Activated CD8-positive, alpha-beta memory T cell treated with anti-CD3 and anti-CD28 coated beads, Interleukin-2, amount 50 U/mL, for 1 hour (primary cell): ENCODE data around the gene GRK4.

ENCODE experiments used
- DNase-seq: peaks from one replicate; pipeline ENCODE4 v3.0.0-alpha.2; 2020; ENCODE audit errors: extremely low read depth

The GRK4 gene

DNA sequence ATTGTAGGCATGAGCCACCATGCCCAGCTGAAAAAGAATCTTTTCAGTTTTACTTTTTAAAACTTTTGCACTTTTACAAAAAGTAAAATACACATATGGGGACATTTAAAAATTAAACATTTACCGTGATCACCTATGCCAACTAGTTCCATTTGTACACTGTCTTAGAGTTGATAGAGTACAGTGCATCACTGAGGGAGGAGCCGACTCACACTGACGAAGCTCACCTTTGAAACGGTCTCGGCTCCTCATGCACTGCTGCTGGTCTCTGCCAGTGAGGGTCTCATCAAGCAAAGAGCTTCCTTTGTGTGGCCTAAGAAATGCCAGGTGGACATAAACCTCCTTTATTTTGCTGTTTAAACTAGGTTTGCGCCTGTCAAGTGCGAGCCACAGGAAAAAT is 50.0 kb downstream of the GRK4 start:
- DNase-seq: no peak

DNA sequence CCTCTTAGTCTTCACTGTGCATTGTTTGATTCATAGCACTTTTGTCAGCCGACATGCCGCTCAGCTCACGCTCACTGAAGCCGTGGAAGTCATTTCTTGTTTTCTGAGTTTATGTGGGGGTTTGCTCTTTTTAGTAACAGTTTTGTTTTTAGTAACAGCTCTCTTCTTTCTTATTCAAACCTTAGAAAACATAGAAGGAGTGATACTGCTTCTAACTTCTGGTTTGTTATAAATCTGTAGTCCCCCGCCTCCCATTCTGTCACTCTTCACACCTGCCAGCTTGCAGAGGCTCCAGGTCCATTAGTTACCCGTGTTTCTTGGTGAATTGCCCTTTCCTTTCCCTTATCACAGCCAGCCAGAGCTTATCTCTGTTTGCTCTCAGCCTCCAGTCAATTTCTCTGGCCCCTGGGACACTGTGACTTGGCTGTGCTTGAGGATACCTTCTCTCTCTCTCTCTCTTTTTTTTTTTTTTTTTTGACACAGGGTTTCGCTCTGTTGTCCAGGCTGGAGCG is 50.5 kb downstream of the GRK4 start:
- DNase-seq: no peak

DNA sequence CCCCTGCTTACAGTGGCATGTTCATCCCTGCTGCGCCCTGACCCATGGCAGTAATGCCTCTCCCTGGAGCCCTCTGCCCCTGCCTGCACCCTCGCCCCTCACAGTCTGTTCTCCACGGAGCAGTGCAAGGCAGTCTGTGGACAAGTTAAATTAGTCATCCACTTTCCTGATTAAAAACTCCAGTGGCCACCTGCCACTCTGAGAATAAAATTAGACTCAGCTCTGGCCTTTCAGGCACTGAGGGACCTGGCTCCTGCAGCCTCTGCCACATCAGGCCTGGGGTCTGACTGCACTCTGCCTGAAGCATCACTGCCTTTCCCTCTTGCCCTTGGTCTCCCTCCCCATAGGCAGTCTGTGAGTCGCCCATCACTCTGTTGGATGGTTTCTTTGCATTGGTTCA is 53.6 kb downstream of the GRK4 start:
- DNase-seq: no peak

DNA sequence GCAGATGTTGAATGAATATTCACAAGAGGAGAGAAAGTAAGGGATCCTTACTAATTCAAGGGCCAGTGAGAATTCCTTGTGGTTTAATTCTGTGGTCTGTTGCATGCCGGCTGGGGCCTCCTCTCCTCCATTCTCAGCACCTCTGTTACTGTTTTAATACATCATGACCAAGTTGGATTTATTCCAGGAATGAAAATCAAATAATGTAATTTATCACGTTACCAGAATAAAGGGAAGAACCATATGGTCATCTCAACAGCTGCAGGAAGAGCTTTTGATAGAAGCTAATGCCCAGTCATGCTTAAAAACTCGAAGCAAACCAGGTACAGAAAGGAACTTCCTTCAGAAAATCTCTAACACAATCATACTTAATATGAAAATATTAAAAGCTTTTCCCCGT is 54.1 kb downstream of the GRK4 start:
- no peak for DNase-seq

DNA sequence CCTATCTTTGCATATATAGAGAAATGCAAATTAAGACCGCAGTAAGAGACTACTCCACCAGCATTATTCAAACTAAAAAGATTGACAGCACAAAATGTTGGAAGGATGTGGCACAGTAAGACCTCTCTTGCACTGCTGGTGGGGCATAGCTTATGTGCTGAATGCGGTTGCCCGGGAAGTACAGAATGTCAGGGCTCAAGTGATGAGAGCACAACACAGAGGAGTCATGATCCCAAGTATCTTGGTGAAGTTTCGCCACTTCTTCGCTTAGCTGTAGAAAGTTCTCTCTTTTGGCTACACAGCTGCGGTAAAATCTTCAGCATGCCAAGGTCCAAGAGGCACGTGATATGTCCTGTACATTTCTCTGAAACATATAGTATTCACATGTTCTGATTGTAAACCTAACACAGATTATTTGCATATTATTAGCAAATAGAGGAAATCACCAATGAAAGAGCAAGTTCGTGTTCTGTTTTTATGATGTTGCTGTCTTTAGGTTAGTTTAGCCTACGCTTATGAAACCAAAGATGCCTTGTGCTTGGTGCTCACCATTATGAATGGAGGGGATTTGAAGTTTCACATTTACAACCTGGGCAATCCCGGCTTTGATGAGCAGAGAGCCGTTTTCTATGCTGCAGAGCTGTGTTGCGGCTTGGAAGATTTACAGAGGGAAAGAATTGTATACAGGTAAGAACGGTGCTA is 55.9 kb downstream of the GRK4 start:
- DNase-seq: no peak

DNA sequence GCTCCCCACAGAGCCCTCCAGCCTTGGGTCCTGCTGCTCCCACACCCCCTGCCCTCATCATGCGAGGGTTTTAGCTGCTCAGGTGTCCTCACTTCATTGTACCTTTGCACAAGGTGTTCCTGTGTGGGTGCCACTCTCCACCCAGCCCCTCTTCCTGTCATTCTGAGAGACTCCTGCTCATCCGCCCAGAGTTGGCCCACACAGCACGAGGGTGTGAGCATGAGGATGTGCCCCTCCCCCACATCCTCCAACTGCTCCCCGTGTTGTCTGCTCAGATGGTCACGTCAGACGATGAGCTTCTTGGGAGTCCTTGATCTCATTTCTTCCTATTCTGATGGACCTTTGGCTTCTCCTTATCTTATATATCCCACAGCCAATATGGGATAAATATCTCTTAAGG is 57.8 kb downstream of the GRK4 start:
- DNase-seq: no peak

DNA sequence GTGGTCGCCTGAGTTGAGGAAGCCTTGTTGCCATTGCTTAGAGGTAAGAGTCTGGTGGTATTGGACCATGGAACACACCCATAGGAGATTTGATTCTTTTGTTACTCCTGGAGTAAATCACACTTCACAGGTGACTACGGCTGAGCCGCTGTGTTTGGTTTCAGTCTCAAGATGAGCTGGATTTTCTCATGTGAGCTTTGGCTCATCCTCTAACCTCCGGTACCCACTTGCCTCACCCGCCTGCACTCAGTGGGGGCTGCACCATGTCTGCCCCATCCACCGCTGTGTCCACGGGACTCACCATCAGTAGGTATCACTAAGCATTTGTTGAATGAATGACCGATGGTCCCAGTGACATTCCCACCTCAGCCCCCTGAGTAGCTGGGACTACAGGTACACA is 58.3 kb downstream of the GRK4 start:
- no peak for DNase-seq

DNA sequence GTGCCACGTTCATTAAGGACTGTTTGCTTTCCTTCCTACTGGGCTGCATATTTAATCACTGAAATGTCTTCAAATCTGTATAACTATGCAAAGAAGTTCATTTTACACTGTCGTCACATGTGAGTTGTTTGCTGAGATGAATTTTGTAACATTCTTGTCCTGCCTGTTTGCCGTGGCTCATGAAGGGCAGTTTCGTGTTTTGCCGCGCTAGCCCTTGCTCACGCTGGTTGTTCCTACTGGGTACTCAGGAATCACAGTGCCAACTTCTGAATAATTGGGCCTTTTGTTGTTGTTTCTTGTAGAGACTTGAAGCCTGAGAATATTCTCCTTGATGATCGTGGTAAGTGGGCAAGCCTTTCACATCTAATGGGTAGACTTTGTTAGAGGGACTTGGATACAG is 58.7 kb downstream of the GRK4 start:
- no peak for DNase-seq

DNA sequence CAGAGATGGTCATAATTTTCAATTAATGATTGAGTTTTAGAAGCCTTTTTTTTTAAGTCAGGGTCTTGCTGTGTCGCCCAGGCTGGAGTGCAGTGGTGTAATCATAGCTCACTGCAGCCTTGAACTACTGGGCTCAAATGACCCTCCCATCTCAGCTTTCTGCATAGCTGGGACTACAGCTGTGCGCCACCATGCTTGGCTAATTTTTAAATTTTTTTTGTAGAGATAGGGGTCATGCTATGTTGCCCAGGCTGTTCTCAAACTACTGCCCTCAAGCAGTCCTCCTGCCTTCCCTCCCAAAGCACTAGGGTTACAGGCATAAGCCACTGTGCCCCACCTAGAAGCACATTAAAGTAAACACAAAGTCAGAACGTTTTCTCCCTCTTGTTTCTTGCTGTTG is 59.3 kb downstream of the GRK4 start:
- no peak for DNase-seq

DNA sequence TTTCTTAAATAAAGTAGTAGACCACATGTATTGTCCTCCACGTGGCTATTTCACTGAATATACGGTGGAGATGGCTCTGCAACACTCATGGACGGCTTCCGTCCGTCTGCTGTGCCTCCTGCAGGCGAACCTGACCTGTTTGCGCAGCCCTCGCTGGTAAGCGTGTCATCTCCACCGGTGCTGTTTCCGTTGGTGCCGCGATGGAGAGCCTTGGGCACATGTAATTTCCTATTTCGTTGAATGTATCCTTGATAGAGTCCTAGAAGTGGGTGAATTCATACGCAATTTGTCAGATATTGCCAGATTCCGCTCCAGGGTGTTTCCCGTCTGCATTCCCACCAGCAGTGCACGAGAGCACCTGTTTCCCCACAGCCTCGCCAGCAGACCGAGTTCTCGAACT is 62.5 kb downstream of the GRK4 start:
- DNase-seq: no peak

DNA sequence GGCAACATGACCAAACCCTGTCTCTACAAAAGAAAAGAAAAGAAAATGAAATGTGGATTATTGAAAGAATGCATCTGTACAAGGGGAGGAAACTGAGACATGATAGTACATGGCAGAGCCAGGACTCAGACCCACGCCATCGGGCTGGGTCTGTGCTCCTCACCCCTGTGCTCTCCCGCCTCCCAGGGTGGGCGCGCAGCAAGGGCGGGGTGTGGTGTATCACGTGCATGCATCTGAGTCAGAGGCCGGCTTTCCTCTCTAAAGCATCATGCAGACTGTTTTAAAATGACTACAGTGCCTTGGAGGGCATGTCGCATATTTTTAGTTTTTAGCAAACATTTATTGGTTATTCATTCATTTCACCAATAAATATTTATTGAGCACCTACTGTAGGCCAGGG is 63.2 kb downstream of the GRK4 start:
- DNase-seq: no peak

DNA sequence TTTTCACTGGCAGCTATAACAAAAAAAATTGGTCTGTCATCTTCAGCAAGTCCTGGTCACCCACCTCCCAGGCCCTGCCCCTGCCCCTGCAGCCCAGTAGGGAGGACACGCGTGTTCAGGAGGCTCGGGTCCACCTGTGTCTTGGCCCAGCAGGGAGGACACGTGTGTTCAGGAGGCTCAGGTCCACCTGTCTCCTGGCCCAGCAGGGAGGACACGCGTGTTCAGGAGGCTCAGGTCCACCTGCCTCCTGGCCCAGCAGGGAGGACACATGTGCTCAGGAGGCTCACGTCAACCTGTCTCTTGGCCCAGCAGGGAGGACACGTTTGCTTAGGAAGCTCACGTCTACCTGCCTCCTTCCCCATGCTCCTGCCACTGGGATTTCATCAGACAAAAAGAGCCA is 66.1 kb downstream of the GRK4 start:
- DNase-seq: no peak

DNA sequence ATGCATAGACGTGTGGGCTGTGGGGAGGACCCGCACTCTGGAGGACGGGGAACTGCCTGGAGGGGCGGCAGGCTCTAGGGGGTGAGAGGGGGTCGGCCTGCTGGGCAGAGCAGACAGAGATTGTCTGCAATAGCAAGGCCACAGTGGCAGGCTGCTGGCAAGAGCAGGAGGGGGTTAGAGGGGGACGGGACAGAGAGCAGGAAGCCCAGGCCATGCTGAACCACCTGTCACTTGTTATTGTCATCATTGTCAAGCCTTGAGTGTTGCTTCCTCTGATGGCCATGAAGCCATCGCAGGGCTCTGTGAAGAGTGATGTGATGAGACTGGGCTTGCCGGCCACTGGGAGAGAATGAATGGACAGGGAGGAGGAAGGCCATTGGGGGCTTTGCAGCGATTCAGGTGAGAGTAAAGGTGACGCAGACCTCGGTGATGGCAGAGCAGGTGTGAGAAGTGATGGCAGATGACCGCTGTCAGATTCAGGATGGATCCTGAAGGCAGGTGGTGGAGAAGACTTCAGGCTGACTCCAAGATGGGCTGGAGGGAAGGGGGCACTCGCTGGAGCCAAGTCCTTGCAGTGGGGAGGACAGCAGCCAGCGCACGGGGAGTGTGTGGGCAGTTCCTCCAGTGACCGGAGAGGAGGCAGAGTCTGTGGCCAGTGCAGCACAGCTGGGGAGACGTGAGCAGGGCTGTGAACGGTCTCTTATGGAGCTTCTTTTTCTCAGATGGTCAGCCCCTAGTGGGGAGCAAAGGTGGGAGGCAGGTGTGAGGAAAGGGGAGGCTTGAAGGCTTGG is 67.4 kb downstream of the GRK4 start:
- no peak for DNase-seq

DNA sequence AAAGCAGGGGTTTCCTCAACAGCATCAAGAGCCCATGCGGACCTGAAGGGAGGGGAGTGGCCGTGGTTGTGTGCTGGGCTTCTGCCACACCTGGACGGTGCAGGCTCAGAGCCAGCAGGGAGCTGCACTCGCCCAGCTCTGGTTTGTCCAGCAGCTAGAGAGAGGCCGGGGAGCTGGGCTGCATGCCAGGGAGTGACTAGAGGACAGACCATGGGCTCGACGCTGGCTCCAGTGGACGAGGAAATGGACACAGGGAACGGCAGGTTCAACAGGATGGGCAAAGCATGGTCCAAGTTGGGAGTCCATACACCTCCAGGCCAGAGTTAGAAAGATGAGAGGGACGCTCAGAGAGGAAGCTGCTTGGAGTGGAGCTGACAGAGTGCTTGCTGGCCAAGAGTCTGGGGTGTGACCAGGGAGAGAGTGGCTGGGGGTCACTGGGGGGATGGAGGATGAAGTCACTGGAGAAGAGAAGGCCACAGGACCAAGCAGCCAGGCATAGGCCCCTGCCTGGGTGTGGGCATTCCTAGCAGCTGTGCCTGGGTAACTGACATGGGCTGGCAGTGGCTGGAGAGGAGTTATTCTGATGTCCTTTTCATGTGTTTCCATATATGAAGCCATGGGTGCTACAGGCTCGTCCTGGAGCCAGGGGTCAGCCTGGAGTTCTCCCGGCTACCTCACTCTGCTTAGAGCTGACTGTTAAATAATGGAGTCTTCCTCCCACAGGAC is 68.1 kb downstream of the GRK4 start:
- DNase-seq: no peak

DNA sequence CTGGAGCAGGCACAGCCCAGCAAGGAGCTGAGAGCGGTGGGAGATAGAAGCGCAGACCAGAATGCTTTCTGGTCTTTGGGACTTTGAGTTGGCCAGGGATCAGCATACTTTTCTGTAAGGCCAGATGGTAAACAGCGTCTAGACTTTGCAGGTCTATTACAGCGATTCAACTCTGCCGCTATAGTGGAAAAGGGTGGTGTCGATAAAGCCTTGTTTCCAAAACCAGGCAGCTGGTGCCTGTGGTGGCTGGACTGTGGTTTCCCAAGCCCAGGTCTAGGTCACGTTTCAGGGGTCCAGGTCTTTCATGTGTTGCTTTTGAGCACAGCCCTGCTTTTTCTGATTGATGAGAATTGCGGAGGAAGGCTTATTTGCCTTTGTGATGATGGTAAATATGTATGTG is 70.9 kb downstream of the GRK4 start:
- no peak for DNase-seq

DNA sequence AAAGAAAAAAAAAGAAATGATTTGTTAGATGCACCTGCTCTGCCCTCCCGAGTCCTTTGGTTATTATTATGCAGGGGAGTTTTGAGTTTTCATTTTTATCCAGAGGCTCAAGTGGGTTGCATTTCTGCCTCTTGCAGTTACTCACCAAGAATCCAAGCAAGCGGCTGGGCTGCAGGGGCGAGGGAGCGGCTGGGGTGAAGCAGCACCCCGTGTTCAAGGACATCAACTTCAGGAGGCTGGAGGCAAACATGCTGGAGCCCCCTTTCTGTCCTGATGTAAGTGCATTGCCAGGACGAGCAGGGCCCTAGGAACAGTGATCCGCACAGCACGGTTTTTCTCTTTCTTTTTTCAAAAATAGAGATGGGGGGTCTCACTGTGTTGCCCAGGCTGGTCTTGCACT is 71.9 kb downstream of the GRK4 start:
- DNase-seq: no peak

DNA sequence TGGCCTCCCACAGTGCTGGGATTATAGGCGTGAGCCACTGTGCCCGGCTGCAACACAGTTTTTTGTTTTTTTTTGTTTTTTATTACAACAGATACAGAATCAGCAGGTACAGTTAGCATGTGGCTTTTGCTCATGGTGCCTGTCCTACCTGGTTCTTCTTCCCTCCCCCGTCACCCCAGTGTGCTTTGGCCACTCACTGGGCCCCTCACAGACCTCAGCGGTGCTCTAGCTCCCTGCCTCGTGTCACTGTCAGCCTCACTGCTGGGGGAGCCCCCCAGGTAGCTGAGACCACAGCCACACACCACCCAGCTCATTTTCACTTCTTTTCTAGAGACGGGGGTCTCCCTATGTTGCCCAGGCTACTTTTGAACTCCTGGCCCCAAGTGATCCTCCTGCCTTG is 72.3 kb downstream of the GRK4 start:
- DNase-seq: no peak

DNA sequence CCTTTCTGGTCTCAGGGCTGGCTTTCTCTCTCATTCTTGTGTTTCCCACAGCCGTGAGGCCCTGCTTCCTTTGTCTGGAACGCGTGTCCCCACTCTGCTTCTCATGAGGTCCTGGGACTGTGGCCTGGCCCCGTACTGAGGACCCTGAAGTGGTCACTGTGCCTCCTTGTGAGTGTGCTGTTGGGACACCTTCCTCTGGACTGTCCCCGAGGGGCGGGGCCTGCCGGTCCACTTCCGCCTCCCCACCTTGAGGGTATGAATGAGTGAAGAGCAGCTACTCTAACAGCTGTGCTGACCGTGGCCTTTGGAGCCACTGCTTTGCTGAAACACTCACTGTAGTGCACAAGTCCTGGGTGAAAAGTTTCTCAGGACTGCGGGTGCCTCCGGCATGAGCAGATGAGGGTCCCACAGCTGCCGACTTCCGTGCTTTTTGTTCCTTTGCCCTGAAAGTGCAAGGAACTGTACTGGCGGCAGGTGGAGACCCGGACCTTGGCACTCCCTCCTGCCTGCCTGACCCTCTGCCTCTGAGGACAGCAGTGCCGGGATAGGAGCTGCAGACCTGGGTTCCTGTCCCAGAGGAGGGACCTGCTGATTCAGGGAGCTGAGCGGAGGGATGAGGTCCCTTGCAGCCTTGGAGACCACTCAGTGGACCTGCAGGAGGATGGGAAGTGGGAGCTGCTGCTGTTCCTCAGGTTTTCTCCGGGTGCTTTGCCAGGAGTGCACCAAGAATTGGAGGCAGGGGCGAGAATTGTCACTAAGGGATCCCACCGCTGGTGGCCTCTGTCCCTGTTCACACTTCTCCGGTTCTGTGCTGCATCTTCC is 73.0 kb downstream of the GRK4 start:
- no peak for DNase-seq

DNA sequence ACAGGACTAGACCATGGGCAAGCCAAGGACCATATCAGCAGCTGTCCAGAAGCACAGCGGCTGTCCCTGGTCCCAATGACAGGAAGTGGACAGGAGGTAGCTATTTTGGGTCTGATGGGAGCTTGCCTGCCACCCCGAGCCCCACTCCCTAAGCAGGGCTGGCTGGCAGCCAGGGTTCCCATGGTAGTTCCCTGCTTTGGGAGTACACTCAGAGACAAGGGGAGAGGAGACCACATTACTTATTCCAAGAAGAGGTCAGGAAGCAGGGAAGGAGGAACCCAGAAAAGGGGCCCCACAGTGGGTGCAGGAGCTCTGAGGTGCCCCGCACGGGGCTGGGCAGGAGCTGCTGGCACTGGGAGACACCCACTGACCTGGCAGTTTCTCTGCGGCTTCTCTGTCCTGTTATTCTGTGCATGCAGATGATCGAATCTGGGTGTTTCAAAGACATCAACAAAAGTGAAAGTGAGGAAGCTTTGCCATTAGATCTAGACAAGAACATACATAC is 74.6 kb downstream of the GRK4 start:
- DNase-seq: no peak

DNA sequence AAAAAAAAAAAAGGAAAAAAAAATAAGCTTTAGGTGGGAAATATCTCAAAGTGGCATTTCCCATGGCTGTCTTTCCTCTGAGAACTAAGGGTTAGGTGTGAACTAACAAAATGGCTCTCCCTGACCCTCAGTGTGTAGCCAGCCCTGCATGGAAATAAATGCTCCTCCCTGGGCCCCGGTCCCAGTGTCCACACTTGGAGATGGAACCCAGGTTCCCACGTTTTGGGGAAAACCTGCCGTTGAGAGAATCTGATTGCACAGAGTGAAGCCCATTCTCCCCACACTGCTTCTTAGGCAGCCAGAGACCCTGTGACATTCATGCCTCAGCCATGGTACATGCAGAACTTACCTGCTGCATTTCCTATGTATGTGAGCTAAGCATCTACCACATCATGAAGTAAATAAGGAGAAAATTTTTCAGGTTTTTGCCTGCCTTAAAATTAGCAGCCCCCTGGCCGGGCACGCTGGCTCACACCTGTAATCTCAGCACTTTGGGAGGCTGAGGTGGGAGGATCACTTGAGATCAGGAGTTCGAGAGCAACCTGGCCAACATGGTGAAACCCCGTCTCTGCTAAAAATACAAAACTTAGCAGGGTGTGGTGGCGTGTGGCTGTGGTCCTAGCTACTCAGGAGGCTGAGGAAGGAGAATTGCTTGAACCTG is 76.5 kb downstream of the GRK4 start:
- no peak for DNase-seq
